Neuronal stem cell (in vitro differentiated cells): ENCODE data around the gene CREB3.

ENCODE experiments used
- DNase-seq: peaks from one replicate; pipeline ENCODE4 v3.0.0-alpha.2; 2013; ENCODE audit warnings: low spot score
- H2AFZ ChIP-seq: one replicate; pipeline ENCODE4 v1.6.1; 2013; ENCODE audit warnings: mild to moderate bottlenecking, low read length, inconsistent platforms
- H2AK5ac ChIP-seq: 2 replicates; pipeline ENCODE4 v1.6.1; 2013; ENCODE audit warnings: low read depth, mild to moderate bottlenecking, inconsistent platforms, low read length, moderate library complexity, mixed read lengths
- H2BK120ac ChIP-seq: 2 replicates; pipeline ENCODE4 v1.6.1; 2013; ENCODE audit warnings: low read depth, mild to moderate bottlenecking, inconsistent platforms, low read length, moderate library complexity, mixed read lengths
- H2BK12ac ChIP-seq: one replicate; pipeline ENCODE4 v1.6.1; 2013; ENCODE audit warnings: low read length, inconsistent platforms
- H2BK15ac ChIP-seq: 2 replicates; pipeline ENCODE4 v1.6.1; 2013; ENCODE audit warnings: mild to moderate bottlenecking, low read length, inconsistent platforms, mixed read lengths
- H2BK5ac ChIP-seq: one replicate; pipeline ENCODE4 v1.6.1; 2013; ENCODE audit warnings: inconsistent platforms, mild to moderate bottlenecking, low read length, moderate library complexity
- H3K14ac ChIP-seq: one replicate; pipeline ENCODE4 v1.6.1; 2013; ENCODE audit warnings: low read length, inconsistent platforms
- H3K18ac ChIP-seq: 2 replicates; pipeline ENCODE4 v1.6.1; 2013; ENCODE audit warnings: low read length, inconsistent platforms
- H3K23ac ChIP-seq: 2 replicates; pipeline ENCODE4 v1.6.1; 2013; ENCODE audit warnings: low read depth, mild to moderate bottlenecking, mixed read lengths, low read length, inconsistent platforms; ENCODE audit not compliant: poor library complexity
- H3K27ac ChIP-seq: replicated peaks from 3 replicates; pipeline ENCODE4 v1.5.1; 2013; ENCODE audit warnings: low read length, inconsistent platforms
- H3K27me3 ChIP-seq, 3 experiments: 2 replicates each; pipeline ENCODE4 v1.6.1; 2013; ENCODE audit warnings: low read length in 3 of 3, mild to moderate bottlenecking in 2 of 3, inconsistent platforms in 1 of 3, low read depth in 1 of 3, mixed read lengths in 1 of 3, moderate library complexity in 1 of 3; ENCODE audit not compliant: control insufficient read depth in 3 of 3, insufficient read depth in 3 of 3
- H3K36me3 ChIP-seq, 2 donors: replicated peaks in 1 of 2; 2 replicates each; pipeline ENCODE4 v1.6.1; 2013; ENCODE audit warnings: low read length in 2 of 2; ENCODE audit not compliant: control insufficient read depth in 2 of 2, insufficient read depth in 2 of 2
- H3K4ac ChIP-seq: 2 replicates; pipeline ENCODE4 v1.6.1; 2013; ENCODE audit warnings: inconsistent platforms, mild to moderate bottlenecking, low read length, moderate library complexity
- H3K4me1 ChIP-seq, 2 donors: 1 replicate in 1 of 2; 2 replicates in 1 of 2; pipeline ENCODE4 v1.6.1; 2013; ENCODE audit warnings: low read length in 2 of 2, low read depth in 1 of 2; ENCODE audit not compliant: control insufficient read depth in 2 of 2, insufficient read depth in 1 of 2
- H3K4me2 ChIP-seq: one replicate; pipeline ENCODE4 v1.6.1; 2013; ENCODE audit warnings: mild to moderate bottlenecking, low read length, inconsistent platforms; ENCODE audit not compliant: insufficient read depth, poor library complexity, severe bottlenecking
- H3K4me3 ChIP-seq, 2 donors: 2 replicates each; pipeline ENCODE4 v1.5.1; 2013; ENCODE audit warnings: low read length in 2 of 2, mild to moderate bottlenecking in 2 of 2, inconsistent platforms in 1 of 2, moderate library complexity in 1 of 2
- H3K79me1 ChIP-seq: one replicate; pipeline ENCODE4 v1.6.1; 2013; ENCODE audit warnings: low read depth, mild to moderate bottlenecking, inconsistent platforms, low read length, moderate library complexity
- H3K9ac ChIP-seq: one replicate; pipeline ENCODE4 v1.6.1; 2013; ENCODE audit warnings: mild to moderate bottlenecking, low read depth, low read length, inconsistent platforms; ENCODE audit not compliant: poor library complexity
- H3K9me3 ChIP-seq, 2 donors: replicated peaks in 1 of 2; 2 replicates each; pipeline versions ENCODE3 to v1.6.1; 2013; ENCODE audit warnings: low read length in 2 of 2, mild to moderate bottlenecking in 2 of 2, inconsistent platforms in 1 of 2, low read depth in 1 of 2, mixed read lengths in 1 of 2, moderate library complexity in 1 of 2; ENCODE audit not compliant: control insufficient read depth in 2 of 2, insufficient read depth in 1 of 2
- H4K8ac ChIP-seq: one replicate; pipeline ENCODE4 v1.6.1; 2013; ENCODE audit warnings: low read depth, mild to moderate bottlenecking, inconsistent platforms, low read length, moderate library complexity
- H4K91ac ChIP-seq: one replicate; pipeline ENCODE4 v1.6.1; 2013; ENCODE audit warnings: low read length, low read depth, mild to moderate bottlenecking, inconsistent platforms; ENCODE audit not compliant: poor library complexity
- WGBS, 2 donors: extraction: QIAGEN DNeasy Blood & Tissue Kit; methylation state at CpG; one replicate each; pipeline ENCODE4 v1.1.7; 2013; ENCODE audit warnings: missing lambda C conversion rate in 2 of 2, mixed read lengths in 1 of 2; ENCODE audit not compliant: insufficient read length in 2 of 2, insufficient replicate concordance in 1 of 2; ENCODE audit errors: extremely low coverage in 2 of 2; 5-methylcytosine and 5-hydroxymethylcytosine counted together

The CREB3 gene

GRCh38 chr9:35760651-35761050 lies 28.2 kb downstream of the CREB3 start:
- no peak overlapping the region for H2BK120ac ChIP-seq
- no peak overlapping the region for H3K4me2 ChIP-seq
- H2AFZ ChIP-seq = no peak overlapping the region
- peaks cover 0 to 11% of the 10 kb centered on the region in 2 donors for H3K36me3 ChIP-seq
- no peak overlapping the region for H2BK12ac ChIP-seq
- no peak overlapping the region for H3K18ac ChIP-seq
- no peak overlapping the region for H2BK5ac ChIP-seq
- no peak for DNase-seq
- H3K27me3 ChIP-seq = no peaks in the 10 kb centered on the region
- H2BK15ac ChIP-seq = no peak overlapping the region
- H3K4me3 ChIP-seq = no peak overlapping the region
- no peak overlapping the region for H3K9ac ChIP-seq
- no peak overlapping the region for H2AK5ac ChIP-seq
- no peak overlapping the region for H4K91ac ChIP-seq
- H4K8ac ChIP-seq = no peak overlapping the region
- WGBS, 2 donors = no CpG with 5 or more reads among the region's 2 CpGs
- peak overlapping the region; percentile 8 for H3K27ac ChIP-seq
- H3K79me1 ChIP-seq = peaks cover 2% of the 10 kb centered on the region
- H3K4me1 ChIP-seq = peaks cover 3 to 5% of the 10 kb centered on the region in 2 donors
- no peaks in the 10 kb centered on the region for H3K9me3 ChIP-seq
- H3K4ac ChIP-seq = no peak overlapping the region
- no peak overlapping the region for H3K23ac ChIP-seq
- H3K14ac ChIP-seq = no peak overlapping the region

GRCh38 chr9:35763181-35763580 lies 30.7 kb downstream of the CREB3 start:
- no peak overlapping the region for H3K9ac ChIP-seq
- no peak for DNase-seq
- no peak overlapping the region for H3K4ac ChIP-seq
- H3K79me1 ChIP-seq = peaks cover 2% of the 10 kb centered on the region
- H2BK12ac ChIP-seq = no peak overlapping the region
- no peaks in the 10 kb centered on the region for H3K36me3 ChIP-seq
- no peaks in the 10 kb centered on the region for H3K9me3 ChIP-seq
- no CpG with 5 or more reads among the region's 2 CpGs for WGBS, 2 donors
- H3K27ac ChIP-seq = no peak overlapping the region
- no peaks in the 10 kb centered on the region for H3K27me3 ChIP-seq
- no peak overlapping the region for H3K18ac ChIP-seq
- H3K4me2 ChIP-seq = no peak overlapping the region
- H3K14ac ChIP-seq = no peak overlapping the region
- H2AK5ac ChIP-seq = no peak overlapping the region
- no peak overlapping the region for H4K8ac ChIP-seq
- no peak overlapping the region for H2BK5ac ChIP-seq
- no peak overlapping the region for H2AFZ ChIP-seq
- H4K91ac ChIP-seq = no peak overlapping the region
- no peak overlapping the region for H2BK120ac ChIP-seq
- no peak overlapping the region for H3K4me3 ChIP-seq
- H3K23ac ChIP-seq = no peak overlapping the region
- H2BK15ac ChIP-seq = no peak overlapping the region
- peaks cover 3 to 5% of the 10 kb centered on the region in 2 donors for H3K4me1 ChIP-seq

GRCh38 chr9:35763803-35764202 lies 31.3 kb downstream of the CREB3 start:
- WGBS, 2 donors = no CpG with 5 or more reads among the region's 1 CpG
- Histone ChIP-seq H3K9me3 (no peaks in the 10 kb centered on the region), H3K4me1 (peaks cover 3 to 4% of the 10 kb centered on the region in 2 donors), H2BK5ac (no peak overlapping the region), H3K23ac (no peak overlapping the region), H3K14ac (no peak overlapping the region), H4K91ac (no peak overlapping the region), H2BK12ac (no peak overlapping the region), H4K8ac (no peak overlapping the region), H2AFZ (no peak overlapping the region), H3K4me3 (no peak overlapping the region), H3K27ac (no peak overlapping the region), H3K4ac (no peak overlapping the region), H3K18ac (no peak overlapping the region), H3K79me1 (peaks cover 2% of the 10 kb centered on the region), H2AK5ac (no peak overlapping the region), H3K27me3 (no peaks in the 10 kb centered on the region), H3K9ac (no peak overlapping the region), H2BK15ac (no peak overlapping the region), H3K4me2 (no peak overlapping the region), H2BK120ac (no peak overlapping the region), H3K36me3 (no peaks in the 10 kb centered on the region)
- no peak for DNase-seq

GRCh38 chr9:35766997-35767396 lies 34.5 kb downstream of the CREB3 start:
- Histone ChIP-seq H3K36me3 (peaks cover 0 to under 1% of the 10 kb centered on the region in 2 donors), H2AK5ac (no peak overlapping the region), H3K4me3 (no peak overlapping the region), H4K8ac (no peak overlapping the region), H2BK5ac (no peak overlapping the region), H3K79me1 (peaks cover 3% of the 10 kb centered on the region), H3K14ac (no peak overlapping the region), H2BK12ac (no peak overlapping the region), H2BK120ac (no peak overlapping the region), H3K27me3 (peaks cover 0 to 8% (median 0%) of the 10 kb centered on the region in 3 experiments), H3K4me1 (peaks cover 0 to 2% of the 10 kb centered on the region in 2 donors), H3K18ac (no peak overlapping the region), H3K23ac (no peak overlapping the region), H3K9ac (no peak overlapping the region), H3K27ac (no peak overlapping the region), H3K4ac (no peak overlapping the region), H3K4me2 (no peak overlapping the region), H2AFZ (no peak overlapping the region), H3K9me3 (no peaks in the 10 kb centered on the region), H4K91ac (no peak overlapping the region), H2BK15ac (no peak overlapping the region)
- no peak for DNase-seq
- whole genome bisulfite sequencing, 2 donors = no CpG with 5 or more reads among the region's 2 CpGs
